Stimulated activated naive CD4-positive, alpha-beta T cell (primary cell): ENCODE results near the gene SNUPN.
"Not testable (repeated sequence)": the region's sequence is repeated elsewhere in the genome, so short reads cannot be mapped to it uniquely, and the experiment has no call there.

Experiments
- DNase-seq, 6 experiments: peaks; one replicate each; lab custom pipeline; 2025; lab: John Stamatoyannopoulos, UW

The SNUPN gene

DNA sequence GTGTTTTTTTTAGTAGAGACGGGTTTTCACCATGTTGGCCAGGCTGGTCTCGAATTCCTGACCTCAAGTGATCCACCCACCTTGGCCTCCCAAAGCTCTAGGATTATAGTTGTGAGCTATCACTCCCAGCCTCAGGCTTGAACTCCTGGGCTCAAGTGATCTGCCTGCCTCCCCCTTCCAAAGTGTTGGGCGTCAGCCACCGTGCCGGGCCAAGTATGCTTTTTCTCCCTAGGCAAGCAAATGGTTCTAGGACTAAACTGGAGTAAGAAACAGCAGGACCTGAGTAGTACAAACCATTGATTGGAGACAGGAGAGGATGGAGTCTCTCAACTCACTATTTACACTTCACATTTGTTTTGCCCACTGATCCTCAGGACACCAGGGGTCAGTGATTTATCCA, 41.8 kb downstream of the SNUPN start:
- no peak for DNase-seq

GRCh38 chr15:75582943-75583342, 42.6 kb downstream of the SNUPN start:
- DNase-seq = not testable (repeated sequence)

- DNase-seq = peak; percentile 35 to 64 (median 56)
These were observed 46.3 kb downstream of the SNUPN start, which contains the start of gene PTPN9 for GRCh38 chr15:75578948-75579920. Gene PTPN9 (minus strand): TSS chr15:75579315. CDS start chr15:75578776, 539 bp downstream.

DNA sequence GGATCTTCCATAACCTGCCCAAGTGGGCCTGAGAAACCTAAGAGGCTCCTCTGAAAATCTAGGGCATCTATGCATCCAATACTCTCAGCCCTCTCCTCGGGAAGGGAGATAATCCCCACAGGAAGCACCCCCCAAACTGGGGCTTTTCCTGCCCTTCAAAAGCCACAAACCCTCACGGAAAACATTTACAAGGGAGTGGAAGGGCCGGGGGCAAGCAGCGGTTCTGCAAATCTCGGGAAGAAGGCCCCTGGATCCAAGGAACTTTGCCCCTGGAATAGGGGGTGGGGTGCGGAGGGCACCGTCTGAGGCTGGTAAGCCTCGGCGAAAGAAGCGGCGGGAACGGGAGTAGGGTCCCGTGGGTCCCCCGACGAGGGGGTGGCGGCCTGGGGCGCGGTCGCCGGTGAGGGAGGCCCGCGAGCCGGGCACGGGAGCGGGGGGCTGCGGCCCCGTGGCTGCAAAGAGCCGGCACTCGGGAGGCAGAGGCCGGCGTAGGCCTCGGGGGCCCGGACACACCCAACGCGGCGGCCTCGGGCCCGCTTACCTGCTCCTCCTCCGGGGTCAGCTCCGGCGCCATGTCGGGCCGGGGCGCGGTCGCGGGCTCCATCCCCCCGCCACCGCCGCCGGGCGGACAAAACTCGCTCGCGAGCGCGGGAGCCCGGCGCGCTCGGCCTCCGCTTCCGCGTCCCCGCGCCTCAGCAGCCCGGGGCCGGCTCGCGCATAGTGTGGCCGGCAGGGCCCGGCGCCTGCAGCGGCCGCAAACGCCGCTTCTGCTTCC, 47.2 kb downstream of the SNUPN start:
- DNase-seq = peak in 4 of 6 experiments; percentile 10 to 33 (median 24)

DNA sequence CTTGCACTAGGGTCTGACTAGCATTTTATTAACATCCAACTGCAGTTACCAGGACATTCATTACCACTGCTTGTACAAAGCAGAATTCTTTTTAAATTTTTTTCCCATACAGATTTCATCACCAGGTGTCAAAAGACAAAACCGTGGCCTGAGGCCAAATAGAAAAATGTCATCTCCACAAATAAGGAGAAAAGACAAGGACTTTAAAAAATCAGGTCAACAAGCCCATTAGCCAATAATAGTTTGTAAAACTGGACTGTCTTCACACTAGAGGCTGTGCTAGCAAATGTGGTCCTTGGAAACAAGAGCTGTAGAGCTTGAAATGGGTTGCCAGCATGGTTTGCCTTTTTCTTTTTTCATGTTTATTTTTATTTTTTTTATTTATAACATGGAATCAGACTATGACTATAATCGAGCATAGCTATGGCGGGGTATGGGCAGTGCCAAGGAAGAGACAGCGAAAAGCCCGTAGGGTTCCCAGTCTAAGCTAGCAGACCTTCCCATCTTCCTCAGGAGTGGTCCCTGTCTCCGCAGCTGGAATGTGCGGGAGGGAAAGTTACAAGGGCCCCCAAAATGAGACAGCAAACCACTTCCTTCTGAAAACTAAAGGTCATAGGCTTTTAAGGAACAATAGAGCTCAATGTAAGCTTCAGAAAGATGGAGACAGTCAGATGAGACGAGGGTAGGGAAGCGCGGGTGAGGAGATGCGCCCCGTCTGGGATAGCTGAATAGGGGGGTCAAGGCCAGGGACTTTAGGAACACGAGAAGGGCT, 47.9 kb downstream of the SNUPN start:
- DNase-seq = no peak

GRCh38 chr15:75573648-75574384, 51.7 kb downstream of the SNUPN start:
- DNase-seq = no peak

- DNase-seq = no peak
These were observed 55.2 kb downstream of the SNUPN start for GRCh38 chr15:75570126-75570845.

DNA sequence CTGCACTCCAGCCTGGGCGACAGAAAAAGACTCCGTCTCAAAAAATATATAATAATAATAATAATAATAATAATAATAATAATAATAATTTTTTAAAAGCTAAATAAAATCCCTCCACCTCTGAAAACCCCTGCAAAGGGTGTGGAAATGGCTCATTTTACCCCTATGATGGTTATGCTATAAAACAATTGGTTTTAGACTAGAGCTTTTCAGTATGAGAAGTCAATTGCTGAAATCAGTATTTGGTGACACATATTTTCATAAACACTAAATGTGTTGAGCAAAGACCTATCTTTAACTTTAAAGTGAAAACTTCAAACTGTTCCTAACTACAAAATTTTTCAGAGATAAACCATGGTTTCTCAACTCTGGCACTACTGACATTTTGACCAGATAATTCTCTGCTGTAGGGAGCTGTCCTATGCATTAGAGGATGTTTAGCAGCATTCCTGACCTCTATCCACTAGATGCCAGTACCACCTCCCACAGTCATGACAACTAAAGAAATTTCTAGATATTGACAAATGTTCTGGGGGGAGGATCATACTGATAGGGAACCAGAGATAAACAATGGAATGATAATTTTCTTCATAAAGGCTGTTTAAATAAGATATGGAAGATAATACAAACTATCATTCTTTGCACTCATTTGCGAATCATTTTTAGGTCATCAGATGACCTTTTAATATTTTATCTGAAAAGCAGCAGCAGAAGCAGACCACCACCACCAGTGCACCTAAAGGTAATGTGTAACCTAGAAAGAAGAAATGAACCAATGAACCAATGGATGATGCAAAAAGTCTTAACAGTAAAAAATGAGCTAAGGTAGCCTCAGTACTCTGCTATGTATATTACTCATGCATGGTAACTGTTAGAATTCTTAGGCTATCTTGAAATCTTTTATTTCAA, 60.2 kb downstream of the SNUPN start:
- DNase-seq = no peak

DNA sequence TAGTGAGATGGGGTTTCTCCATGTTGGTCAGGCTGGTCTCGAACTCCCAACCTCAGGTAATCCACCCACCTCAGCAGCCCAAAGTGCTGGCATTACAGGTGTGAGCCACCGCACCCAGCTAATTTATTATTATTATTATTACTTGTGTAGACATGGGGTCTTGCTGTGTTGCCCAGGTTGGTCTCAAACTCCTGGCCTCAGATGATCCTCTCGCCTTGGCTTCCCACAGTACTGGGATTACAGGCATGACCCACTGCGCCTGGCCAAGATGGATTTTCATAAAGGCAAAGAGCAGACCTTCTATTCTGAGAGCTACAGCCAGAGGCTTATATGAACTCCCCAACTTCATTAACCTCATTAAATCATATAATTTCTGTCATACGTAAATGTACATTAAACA, 63.6 kb downstream of the SNUPN start:
- no peak for DNase-seq

DNA sequence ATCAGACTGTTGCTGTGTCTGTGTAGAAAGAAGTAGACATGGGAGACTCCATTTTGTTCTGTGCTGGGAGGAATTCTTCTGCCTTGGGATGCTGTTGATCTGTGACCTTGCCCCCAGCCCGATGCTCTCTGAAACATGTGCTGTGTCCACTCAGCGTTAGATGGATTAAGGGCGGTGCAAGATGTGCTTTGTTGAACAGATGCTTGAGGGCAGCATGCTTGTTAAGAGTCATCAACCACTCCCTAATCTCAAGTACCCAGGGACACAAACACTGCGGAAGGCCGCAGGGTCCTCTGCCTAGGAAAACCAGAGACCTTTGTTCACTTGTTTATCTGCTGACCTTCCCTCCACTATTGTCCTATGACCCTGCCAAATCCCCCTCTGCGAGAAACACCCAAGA, 66.2 kb downstream of the SNUPN start:
- DNase-seq = not testable (repeated sequence)

DNA sequence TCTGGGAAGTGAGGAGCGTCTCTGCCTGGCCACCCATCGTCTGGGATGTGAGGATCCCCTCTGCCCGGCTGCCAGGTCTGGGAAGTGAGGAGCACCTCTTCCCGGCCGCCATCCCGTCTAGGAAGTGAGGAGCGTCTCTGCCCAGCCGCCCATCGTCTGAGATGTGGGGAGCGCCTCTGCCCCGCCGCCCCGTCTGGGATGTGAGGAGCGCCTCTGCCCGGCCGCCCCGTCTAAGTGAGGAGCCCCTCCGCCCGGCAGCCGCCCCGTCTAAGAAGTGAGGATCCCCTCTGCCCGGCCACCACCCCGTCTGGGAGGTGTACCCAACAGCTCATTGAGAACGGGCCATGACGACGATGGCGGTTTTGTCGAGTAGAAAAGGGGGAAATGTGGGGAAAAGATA, 66.6 kb downstream of the SNUPN start:
- DNase-seq = not testable (repeated sequence)

DNA sequence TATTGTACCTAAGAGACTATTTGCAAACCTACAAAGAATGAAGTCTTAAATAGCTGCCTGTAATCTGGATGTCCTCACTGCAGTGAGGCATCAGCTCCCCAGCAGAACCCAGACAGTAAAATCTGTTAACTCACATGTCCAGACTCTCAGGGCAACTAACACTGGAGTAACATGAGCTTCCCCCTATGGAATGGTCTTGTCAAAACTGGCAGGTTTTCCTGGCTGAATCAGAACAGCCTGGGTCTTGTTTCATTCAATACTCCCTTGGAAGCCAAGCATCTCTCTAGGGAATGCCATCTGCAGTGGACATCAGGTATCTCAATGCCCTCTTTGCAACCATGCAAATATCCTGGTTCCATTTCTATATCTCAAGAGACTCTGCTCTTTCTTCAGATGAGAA, 70.8 kb downstream of the SNUPN start:
- no peak for DNase-seq

- DNase-seq = no peak
These were observed 71.9 kb downstream of the SNUPN start for GRCh38 chr15:75553659-75554058.

DNA sequence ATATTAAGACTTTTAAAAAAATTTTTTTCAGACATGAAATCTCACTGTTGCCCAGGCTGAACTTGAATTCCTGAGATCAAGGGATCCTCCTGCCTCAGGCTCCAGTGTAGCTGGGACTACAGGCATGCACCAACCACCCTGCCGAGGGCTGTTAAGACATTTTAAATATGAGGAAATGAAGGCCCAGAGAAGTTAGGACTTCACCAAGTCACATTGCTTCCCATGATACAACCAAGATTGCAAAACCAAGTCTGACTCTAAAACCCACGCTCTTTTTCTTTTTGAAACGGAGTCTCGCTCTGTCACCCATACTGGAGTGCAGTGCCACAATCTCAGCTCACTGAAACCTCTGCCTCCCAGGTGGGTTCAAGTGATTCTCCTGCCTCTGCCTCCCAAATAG, 74.4 kb downstream of the SNUPN start:
- no peak for DNase-seq
